Measurements from ENCODE around the gene DHX8. TPM values are rescaled to one million over a fixed set of nuclear protein-coding genes. Genes with fewer than 3 reads are reported as not detected.

DHX8 gene
- total and polyA plus RNA-seq, 12 donors, result 15.2 to 43.6 (median 33.2) TPM

DNA sequence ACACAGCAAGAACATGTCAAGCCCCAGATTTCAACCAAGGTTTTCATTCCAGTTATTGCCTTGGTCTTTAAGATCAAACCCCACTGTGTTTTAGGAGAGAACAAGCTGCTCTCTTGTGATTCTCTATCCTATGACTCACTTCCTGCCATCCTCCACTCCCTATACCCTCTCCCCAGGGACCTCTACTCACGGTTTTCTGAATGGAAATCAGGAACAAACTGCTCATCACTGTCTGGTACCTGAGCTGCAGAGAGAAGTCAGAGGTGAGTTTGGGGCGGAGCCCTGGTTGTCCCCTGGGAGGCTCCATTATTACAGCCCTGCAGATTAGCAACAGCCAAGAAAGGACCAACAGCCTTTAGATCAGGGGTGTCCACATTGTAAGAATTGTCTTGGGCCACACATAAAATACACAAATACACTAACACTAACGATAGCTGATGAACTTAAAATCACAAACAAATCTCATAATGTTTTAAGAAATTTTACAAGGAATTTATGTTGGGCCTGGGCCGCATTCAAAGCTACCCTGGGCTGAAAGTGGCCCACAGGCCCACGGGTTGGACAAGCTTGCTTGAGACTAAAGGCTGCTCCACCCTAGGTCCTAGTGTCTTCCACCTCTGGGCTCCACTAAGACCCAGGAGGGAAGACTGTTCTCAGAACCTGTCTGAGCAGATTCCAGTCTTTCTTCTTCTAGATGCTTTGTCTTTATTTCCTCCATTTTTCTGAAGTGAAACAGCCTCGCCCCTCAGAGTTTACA is 52.6 kb downstream of the DHX8 start:
- H3K9me3 ChIP-seq (replicated peaks in 1 of 3), result no peaks in the 10 kb centered on the region
- peaks cover under 1 to 4% of the 10 kb centered on the region in 2 donors for H3K4me1 ChIP-seq (replicated peaks in 1 of 2)
- H3K27me3 ChIP-seq, result no peaks in the 10 kb centered on the region
- no peak overlapping the region for H3K27ac ChIP-seq
- H3K36me3 ChIP-seq (replicated peaks in 1 of 2), result no peaks in the 10 kb centered on the region
- whole genome bisulfite sequencing, 4 donors, result 80 to 87% (median 86%) methylated on average over 6 of the region's 6 CpGs
- no peak overlapping the region for H3K4me3 ChIP-seq
- TF ChIP-seq, protein P1, sequence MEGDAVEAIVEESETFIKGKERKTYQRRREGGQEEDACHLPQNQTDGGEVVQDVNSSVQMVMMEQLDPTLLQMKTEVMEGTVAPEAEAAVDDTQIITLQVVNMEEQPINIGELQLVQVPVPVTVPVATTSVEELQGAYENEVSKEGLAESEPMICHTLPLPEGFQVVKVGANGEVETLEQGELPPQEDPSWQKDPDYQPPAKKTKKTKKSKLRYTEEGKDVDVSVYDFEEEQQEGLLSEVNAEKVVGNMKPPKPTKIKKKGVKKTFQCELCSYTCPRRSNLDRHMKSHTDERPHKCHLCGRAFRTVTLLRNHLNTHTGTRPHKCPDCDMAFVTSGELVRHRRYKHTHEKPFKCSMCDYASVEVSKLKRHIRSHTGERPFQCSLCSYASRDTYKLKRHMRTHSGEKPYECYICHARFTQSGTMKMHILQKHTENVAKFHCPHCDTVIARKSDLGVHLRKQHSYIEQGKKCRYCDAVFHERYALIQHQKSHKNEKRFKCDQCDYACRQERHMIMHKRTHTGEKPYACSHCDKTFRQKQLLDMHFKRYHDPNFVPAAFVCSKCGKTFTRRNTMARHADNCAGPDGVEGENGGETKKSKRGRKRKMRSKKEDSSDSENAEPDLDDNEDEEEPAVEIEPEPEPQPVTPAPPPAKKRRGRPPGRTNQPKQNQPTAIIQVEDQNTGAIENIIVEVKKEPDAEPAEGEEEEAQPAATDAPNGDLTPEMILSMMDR (IDR thresholded peaks at IDR 0.05), result no peak
- TF ChIP-seq POLR2A (IDR thresholded peaks at IDR 0.05), result no peak
- intact Hi-C loops (cut with DNase I), result no loop called here
- no peak for DNase-seq

DNA sequence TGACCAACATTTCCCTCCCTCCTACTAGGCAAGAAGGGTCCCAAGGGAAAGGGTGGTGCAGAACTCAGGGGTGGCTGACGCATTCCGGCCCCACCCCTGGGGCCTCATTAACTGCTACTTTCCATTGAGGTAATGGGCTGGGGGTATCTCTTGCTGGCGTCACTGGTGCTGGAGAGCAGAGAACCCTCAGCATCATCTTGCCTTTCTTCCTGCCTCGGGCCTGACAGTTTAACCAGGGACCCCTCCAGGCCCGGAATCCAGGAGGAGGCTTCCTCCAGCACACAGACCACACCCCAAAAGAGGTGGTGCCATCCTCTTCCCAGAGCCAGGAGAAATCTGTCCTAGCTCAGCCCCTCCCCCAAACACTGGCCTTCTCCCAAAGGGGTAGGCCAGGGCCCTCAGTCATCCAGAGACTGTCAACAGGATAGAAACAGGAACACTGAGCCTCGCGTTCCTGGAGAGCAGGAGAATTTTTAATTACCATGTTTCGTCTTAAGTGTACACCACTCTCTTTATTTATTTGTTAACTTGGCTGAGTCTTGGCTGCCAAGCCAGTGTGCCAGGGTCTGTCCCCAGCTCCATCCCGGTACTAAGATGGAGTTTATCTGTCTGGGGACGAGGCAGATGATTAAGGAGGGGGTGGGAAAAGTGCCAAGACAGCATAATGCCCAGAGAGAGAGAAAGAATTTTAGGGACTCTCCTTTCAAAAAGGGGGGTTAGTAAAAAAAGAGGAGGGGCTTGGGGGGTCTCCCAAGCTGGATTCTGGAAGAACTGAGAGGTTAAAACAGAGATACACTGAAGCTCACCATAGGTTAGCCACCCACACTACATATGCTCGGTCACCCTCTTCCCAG is 57.3 kb downstream of the DHX8 start:
- no peak overlapping the region for H3K27ac ChIP-seq
- no peaks in the 10 kb centered on the region for H3K27me3 ChIP-seq
- no peak overlapping the region for H3K4me3 ChIP-seq
- intact Hi-C loops (cut with DNase I), result no loop called here
- H3K4me1 ChIP-seq (replicated peaks in 1 of 2), result peaks cover 8 to 10% of the 10 kb centered on the region in 2 donors
- WGBS, 4 donors, result 65 to 85% (median 78%) methylated on average over 8 to 11 of the region's 11 CpGs
- TF ChIP-seq, protein P1 (IDR thresholded peaks at IDR 0.05), result no peak
- TF ChIP-seq POLR2A (IDR thresholded peaks at IDR 0.05), result no peak
- DNase-seq, result no peak
- H3K36me3 ChIP-seq (replicated peaks in 1 of 2), result no peaks in the 10 kb centered on the region
- H3K9me3 ChIP-seq (replicated peaks in 1 of 3), result no peaks in the 10 kb centered on the region

DNA sequence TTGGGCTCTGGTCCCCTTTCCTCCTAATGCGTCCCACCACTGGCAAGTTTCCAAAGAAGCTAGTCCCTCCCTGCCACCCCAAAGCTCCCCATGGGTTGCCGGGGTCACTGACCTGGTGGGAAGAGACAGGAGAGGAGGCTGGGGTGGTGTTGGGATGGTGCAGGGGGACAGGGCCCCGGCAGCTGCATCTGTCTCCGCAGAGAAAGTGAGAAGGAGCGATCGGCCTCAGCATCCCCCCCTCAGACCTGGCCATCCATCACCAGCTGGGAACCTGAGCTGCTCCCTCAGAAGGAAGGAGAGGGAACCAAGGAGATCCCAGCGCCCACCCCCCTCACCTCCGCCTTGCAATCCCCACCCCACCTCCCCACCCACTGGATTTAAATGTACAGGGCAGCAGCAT is 59.1 kb downstream of the DHX8 start:
- Histone ChIP-seq H3K4me3 (no peak overlapping the region), H3K27me3 (no peaks in the 10 kb centered on the region), H3K36me3 (replicated peaks in 1 of 2) (no peaks in the 10 kb centered on the region), H3K27ac (no peak overlapping the region), H3K4me1 (replicated peaks in 1 of 2) (peaks cover 14 to 17% of the 10 kb centered on the region in 2 donors), H3K9me3 (replicated peaks in 1 of 3) (no peaks in the 10 kb centered on the region)
- 88 to 92% (median 91%) methylated on average over 4 to 8 of the region's 8 CpGs for WGBS, 4 donors
- DNase-seq, result no peak
- intact Hi-C loops (cut with DNase I), result no loop called here
- TF ChIP-seq, protein P1 (IDR thresholded peaks at IDR 0.05), result no peak
- TF ChIP-seq POLR2A (IDR thresholded peaks at IDR 0.05), result no peak

DNA sequence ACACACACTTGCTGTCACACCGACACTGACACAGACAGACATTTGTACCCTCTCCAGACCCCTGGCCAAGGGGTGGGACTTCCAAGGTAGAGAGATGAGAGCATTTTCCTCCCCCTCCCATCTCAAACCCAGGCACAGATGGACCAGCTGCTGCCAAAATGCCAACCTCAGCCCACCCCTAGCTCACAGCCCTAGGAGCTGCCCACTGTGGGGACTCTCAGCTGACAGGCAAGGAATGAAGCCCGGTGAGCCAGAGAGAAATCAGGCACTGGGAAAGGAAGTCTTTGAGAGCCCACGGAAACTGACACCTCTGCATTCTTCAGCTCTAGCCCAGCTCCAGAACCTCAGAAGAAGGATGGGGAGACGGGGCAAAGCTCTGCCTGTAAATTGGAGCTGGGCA is 59.5 kb downstream of the DHX8 start:
- peaks cover 14 to 17% of the 10 kb centered on the region in 2 donors for H3K4me1 ChIP-seq (replicated peaks in 1 of 2)
- no peaks in the 10 kb centered on the region for H3K9me3 ChIP-seq (replicated peaks in 1 of 3)
- no peak overlapping the region for H3K4me3 ChIP-seq
- no peaks in the 10 kb centered on the region for H3K27me3 ChIP-seq
- TF ChIP-seq, protein P1 (IDR thresholded peaks at IDR 0.05), result no peak
- TF ChIP-seq POLR2A (IDR thresholded peaks at IDR 0.05), result no peak
- whole genome bisulfite sequencing, 4 donors, result 60 to 78% (median 74%) methylated on average over 4 of the region's 4 CpGs
- intact Hi-C loops (cut with DNase I), result no loop called here
- no peak for DNase-seq
- H3K27ac ChIP-seq, result no peak overlapping the region
- no peaks in the 10 kb centered on the region for H3K36me3 ChIP-seq (replicated peaks in 1 of 2)
